HG03064 (cell line): ENCODE data around the gene SMIM24.
"Not testable (repeated sequence)": the region's sequence is repeated elsewhere in the genome, so short reads cannot be mapped to it uniquely, and the experiment has no call there.

Experiments
- ATAC-seq: cut with Tn5 transposase; IDR thresholded peaks from one replicate; pipeline ENCODE4 v1.9.1; 2021; ENCODE audit warnings: low read depth; ENCODE audit not compliant: unreplicated experiment

Gene SMIM24

DNA sequence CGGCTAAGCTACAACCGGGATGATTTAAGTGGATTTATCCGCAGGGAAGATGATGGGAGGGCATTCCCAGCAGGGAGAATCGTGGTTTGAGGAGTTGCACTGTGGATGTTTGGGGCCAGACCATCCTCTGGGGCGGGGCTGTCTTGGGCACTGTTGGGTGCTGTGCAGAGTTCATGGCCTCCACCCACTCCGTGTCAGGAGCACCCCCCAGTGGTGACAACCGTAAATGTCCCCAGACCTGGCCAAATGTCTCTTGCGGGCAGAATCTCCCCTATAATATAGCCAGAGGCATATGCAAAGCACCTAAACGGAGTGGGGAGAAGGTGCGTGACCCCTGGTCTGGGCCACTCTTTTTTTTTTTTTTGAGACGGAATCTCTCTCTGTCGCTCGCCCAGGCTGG lies 40.2 kb downstream of the SMIM24 start:
- ATAC-seq, result no peak

- peak; percentile 65 for ATAC-seq
These were observed 45.4 kb downstream of the SMIM24 start for GRCh38 chr19:3434630-3435553.

GRCh38 chr19:3433805-3434540 lies 46.4 kb downstream of the SMIM24 start:
- no peak for ATAC-seq

DNA sequence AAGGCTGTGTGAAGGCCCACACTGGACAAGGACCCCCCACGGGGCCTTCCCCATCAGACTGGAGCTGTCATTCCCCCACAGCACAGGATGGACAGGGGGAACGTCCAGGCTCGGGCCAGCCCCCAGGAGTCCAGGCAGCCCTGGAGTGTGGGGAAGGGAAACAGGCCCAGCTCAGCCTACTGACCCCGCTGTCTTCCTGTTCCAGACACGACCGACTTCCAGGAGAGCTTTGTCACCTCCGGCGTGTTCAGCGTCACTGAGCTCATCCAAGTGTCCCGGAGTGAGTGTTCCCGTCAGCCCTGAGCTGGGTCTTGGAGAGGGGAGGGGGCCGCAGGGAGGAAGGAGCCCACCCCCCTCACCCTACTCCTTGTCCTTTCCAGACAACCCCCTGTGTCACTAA lies 47.0 kb downstream of the SMIM24 start:
- ATAC-seq, result no peak

GRCh38 chr19:3431760-3432397 lies 48.4 kb downstream of the SMIM24 start:
- no peak for ATAC-seq

DNA sequence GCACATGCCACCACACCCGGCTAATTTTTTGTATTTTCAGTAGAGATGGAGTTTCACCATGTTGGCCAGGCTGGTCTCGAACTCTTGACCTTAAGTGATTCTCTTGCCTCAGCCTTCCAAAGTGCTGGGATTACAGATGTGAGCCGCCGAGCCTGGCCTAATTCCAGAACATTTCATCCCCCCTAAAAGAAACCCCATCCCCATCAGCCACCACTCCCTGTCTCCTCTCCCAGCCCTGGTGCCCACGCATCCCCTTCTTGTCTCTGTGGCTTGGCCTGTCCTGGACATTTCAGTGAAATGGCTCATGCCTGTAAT lies 50.0 kb downstream of the SMIM24 start:
- ATAC-seq, result not testable (repeated sequence)

DNA sequence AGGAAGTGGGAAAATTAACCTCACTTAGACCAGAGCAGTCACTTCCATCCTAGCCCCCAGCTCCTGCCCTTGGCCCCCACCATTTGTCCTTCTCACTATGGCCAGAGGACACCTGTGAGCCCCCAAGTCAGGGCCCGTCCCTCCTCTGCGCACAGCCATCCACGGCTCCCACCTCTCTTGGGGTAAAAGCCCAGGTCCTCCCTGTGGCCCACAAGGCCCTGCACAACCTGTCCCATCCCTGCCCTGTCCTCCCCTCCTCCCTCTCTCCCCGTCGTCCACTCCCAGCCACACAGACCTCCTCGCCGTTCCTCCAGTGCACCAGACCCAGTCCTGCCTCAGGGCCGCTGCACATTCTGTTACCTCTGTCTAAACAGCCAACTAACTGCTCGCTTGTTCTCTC lies 53.9 kb downstream of the SMIM24 start:
- no peak for ATAC-seq
